22Rv1 (cell line): ENCODE data around the gene EDN3.

ENCODE experiments used
- ZFX ChIP-seq: fragments of 450-650 bp; IDR thresholded peaks from 2 replicates; pipeline ENCODE4 v1.6.1; 2017; ENCODE audit warnings: antibody characterized with exemption, borderline replicate concordance
- TF ChIP-seq, protein P1 (sequence below): fragments of 450-650 bp; IDR thresholded peaks from 2 replicates; pipeline ENCODE4 v1.5.1; 2017; ENCODE audit warnings: mild to moderate bottlenecking

GRCh38 chr20:59331721-59332329 lies 31.4 kb downstream of the EDN3 start:
- TF ChIP-seq, protein P1, sequence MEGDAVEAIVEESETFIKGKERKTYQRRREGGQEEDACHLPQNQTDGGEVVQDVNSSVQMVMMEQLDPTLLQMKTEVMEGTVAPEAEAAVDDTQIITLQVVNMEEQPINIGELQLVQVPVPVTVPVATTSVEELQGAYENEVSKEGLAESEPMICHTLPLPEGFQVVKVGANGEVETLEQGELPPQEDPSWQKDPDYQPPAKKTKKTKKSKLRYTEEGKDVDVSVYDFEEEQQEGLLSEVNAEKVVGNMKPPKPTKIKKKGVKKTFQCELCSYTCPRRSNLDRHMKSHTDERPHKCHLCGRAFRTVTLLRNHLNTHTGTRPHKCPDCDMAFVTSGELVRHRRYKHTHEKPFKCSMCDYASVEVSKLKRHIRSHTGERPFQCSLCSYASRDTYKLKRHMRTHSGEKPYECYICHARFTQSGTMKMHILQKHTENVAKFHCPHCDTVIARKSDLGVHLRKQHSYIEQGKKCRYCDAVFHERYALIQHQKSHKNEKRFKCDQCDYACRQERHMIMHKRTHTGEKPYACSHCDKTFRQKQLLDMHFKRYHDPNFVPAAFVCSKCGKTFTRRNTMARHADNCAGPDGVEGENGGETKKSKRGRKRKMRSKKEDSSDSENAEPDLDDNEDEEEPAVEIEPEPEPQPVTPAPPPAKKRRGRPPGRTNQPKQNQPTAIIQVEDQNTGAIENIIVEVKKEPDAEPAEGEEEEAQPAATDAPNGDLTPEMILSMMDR, result no peak
- no peak for TF ChIP-seq ZFX
